Fibroblast of skin of abdomen (primary cell): Measurements from ENCODE around the gene POLR1B.
"Not testable (repeated sequence)": the region's sequence is repeated elsewhere in the genome, so short reads cannot be mapped to it uniquely, and the experiment has no call there.

ENCODE experiments used
- DNase-seq: peaks from one replicate; pipeline ENCODE4 v3.0.0-alpha.2; 2013

Gene POLR1B

GRCh38 chr2:112604952-112605351 lies 62.7 kb downstream of the POLR1B start:
- DNase-seq, result no peak

GRCh38 chr2:112605926-112606325 lies 63.7 kb downstream of the POLR1B start:
- DNase-seq, result no peak

- DNase-seq, result no peak
These were observed 64.3 kb downstream of the POLR1B start for GRCh38 chr2:112606547-112606946.

- no peak for DNase-seq
These were observed 65.6 kb downstream of the POLR1B start for GRCh38 chr2:112607680-112608438.

- DNase-seq, result not testable (repeated sequence)
These were observed 67.1 kb downstream of the POLR1B start for GRCh38 chr2:112609320-112609719.

GRCh38 chr2:112612283-112612682 lies 70.0 kb downstream of the POLR1B start:
- not testable (repeated sequence) for DNase-seq

- no peak for DNase-seq
These were observed 72.1 kb downstream of the POLR1B start for GRCh38 chr2:112614201-112614840.

- no peak for DNase-seq
These were observed 72.8 kb downstream of the POLR1B start for GRCh38 chr2:112615051-112615450.

GRCh38 chr2:112615798-112616197 lies 73.5 kb downstream of the POLR1B start:
- not testable (repeated sequence) for DNase-seq

- no peak for DNase-seq
These were observed 76.1 kb downstream of the POLR1B start for GRCh38 chr2:112618383-112618782.

- peak; percentile 84 for DNase-seq
These were observed 79.7 kb downstream of the POLR1B start for GRCh38 chr2:112621790-112622527.

GRCh38 chr2:112622528-112622849 lies 80.2 kb downstream of the POLR1B start:
- peak; percentile 91 for DNase-seq

- peak; percentile 69 for DNase-seq
These were observed 81.9 kb downstream of the POLR1B start for GRCh38 chr2:112623913-112624777.

GRCh38 chr2:112625474-112626114 lies 83.3 kb downstream of the POLR1B start:
- DNase-seq, result no peak

- DNase-seq, result peak; percentile 82
These were observed 84.4 kb downstream of the POLR1B start for GRCh38 chr2:112626604-112627059.
